ENCODE data around the gene ARL14. TPM values are rescaled to one million over a fixed set of nuclear protein-coding genes. Genes with fewer than 3 reads are reported as not detected.

ARL14 gene
- polyA plus RNA-seq, 1 donor from 2014 or later, result not detected

GRCh38 chr3:160695003-160695402 lies 18.0 kb downstream of the ARL14 start:
- Histone ChIP-seq H3K9me3 (ENCODE audit: low read length) (no peaks in the 10 kb centered on the region), H3K27me3 (ENCODE audit: insufficient read depth, low read depth, low read length) (no peaks in the 10 kb centered on the region), H3K36me3 (ENCODE audit: insufficient read depth, low read length) (no peaks in the 10 kb centered on the region), H3K9ac (ENCODE audit: low read length) (no peak overlapping the region), H3F3A (ENCODE audit: insufficient read depth, low read length, poor library complexity, severe bottlenecking) (no peaks in the 10 kb centered on the region), H4K20me1 (ENCODE audit: insufficient read depth) (no peaks in the 10 kb centered on the region), H3K79me2 (replicated peaks; ENCODE audit: insufficient read depth, low read length) (no peaks in the 10 kb centered on the region), H2AFZ (ENCODE audit: low read depth, low read length) (no peak overlapping the region), H3K4me2 (ENCODE audit: low read length) (no peak overlapping the region), H3K27ac (ENCODE audit: low read length) (no peak overlapping the region), H3K4me3 (ENCODE audit: low read length) (no peak overlapping the region), H3K9me2 (ENCODE audit: insufficient read depth, low read length) (no peaks in the 10 kb centered on the region)
- no peak for TF ChIP-seq MXI1 (conservative IDR thresholded peaks at IDR 0.05; ENCODE audit: poor library complexity, severe bottlenecking)
- TF ChIP-seq EP300 (conservative IDR thresholded peaks at IDR 0.05; ENCODE audit: poor library complexity, severe bottlenecking), result no peak
- no peak for TF ChIP-seq REST (IDR thresholded peaks at IDR 0.05; ENCODE audit: borderline replicate concordance)
- no peak for TF ChIP-seq EZH2 (IDR thresholded peaks at IDR 0.05; ENCODE audit: borderline replicate concordance, insufficient read depth, low read length, poor library complexity, severe bottlenecking)
- no peak for TF ChIP-seq CTCF (IDR thresholded peaks at IDR 0.05; ENCODE audit: poor library complexity, severe bottlenecking)
- TF ChIP-seq SMC3 (conservative IDR thresholded peaks at IDR 0.05; ENCODE audit: poor library complexity), result no peak
- no peak for TF ChIP-seq TAF1 (IDR thresholded peaks at IDR 0.05; ENCODE audit: low read depth)

- Histone ChIP-seq H3F3A (ENCODE audit: insufficient read depth, low read length, poor library complexity, severe bottlenecking) (no peaks in the 10 kb centered on the region), H3K4me2 (ENCODE audit: low read length) (no peak overlapping the region), H3K9me3 (ENCODE audit: low read length) (no peaks in the 10 kb centered on the region), H3K9me2 (ENCODE audit: insufficient read depth, low read length) (no peaks in the 10 kb centered on the region), H3K9ac (ENCODE audit: low read length) (no peak overlapping the region), H3K27ac (ENCODE audit: low read length) (no peak overlapping the region), H4K20me1 (ENCODE audit: insufficient read depth) (no peaks in the 10 kb centered on the region), H3K27me3 (ENCODE audit: insufficient read depth, low read depth, low read length) (no peaks in the 10 kb centered on the region), H2AFZ (ENCODE audit: low read depth, low read length) (no peak overlapping the region), H3K79me2 (replicated peaks; ENCODE audit: insufficient read depth, low read length) (no peaks in the 10 kb centered on the region), H3K36me3 (ENCODE audit: insufficient read depth, low read length) (no peaks in the 10 kb centered on the region), H3K4me3 (ENCODE audit: low read length) (no peak overlapping the region)
- no peak for TF ChIP-seq POLR2AphosphoS5 (IDR thresholded peaks at IDR 0.05)
- no peak for TF ChIP-seq MXI1 (conservative IDR thresholded peaks at IDR 0.05; ENCODE audit: poor library complexity, severe bottlenecking)
- TF ChIP-seq EP300 (conservative IDR thresholded peaks at IDR 0.05; ENCODE audit: poor library complexity, severe bottlenecking), result no peak
- TF ChIP-seq EZH2 (IDR thresholded peaks at IDR 0.05; ENCODE audit: borderline replicate concordance, insufficient read depth, low read length, poor library complexity, severe bottlenecking), result no peak
- no peak for TF ChIP-seq TAF1 (IDR thresholded peaks at IDR 0.05; ENCODE audit: low read depth)
- no peak for TF ChIP-seq RAD21 (conservative IDR thresholded peaks at IDR 0.05)
- no peak for TF ChIP-seq SMC3 (conservative IDR thresholded peaks at IDR 0.05; ENCODE audit: poor library complexity)
- TF ChIP-seq REST (IDR thresholded peaks at IDR 0.05; ENCODE audit: borderline replicate concordance), result no peak
- no peak for TF ChIP-seq CTCF (IDR thresholded peaks at IDR 0.05; ENCODE audit: poor library complexity, severe bottlenecking)
Observed at GRCh38 chr3:160695915-160696327, 19.0 kb downstream of the ARL14 start.

All from neural cell (in vitro differentiated cells).